ENCODE results near the gene SLC4A1AP.
"Not testable (repeated sequence)": the region's sequence is repeated elsewhere in the genome, so short reads cannot be mapped to it uniquely, and the experiment has no call there.

Gene SLC4A1AP

GRCh38 chr2:27663285-27664153 lies at the start of gene SLC4A1AP, which contains the start of gene SUPT7L:
Gene SLC4A1AP, plus strand, starts transcription at chr2:27663889. Its CDS starts 26 bp downstream, at chr2:27663915.
Gene SUPT7L, minus strand, starts transcription at chr2:27663614. Its CDS starts 1,422 bp downstream, at chr2:27662192.
- peak; percentile 87 for DNase-seq (ENCODE audit: low spot score)

GRCh38 chr2:27613985-27614384 lies 49.7 kb upstream of the SLC4A1AP start:
- no peak for DNase-seq (ENCODE audit: low spot score)

- DNase-seq (ENCODE audit: low spot score) = no peak
These were observed 48.4 kb upstream of the SLC4A1AP start for GRCh38 chr2:27615316-27615715.

- no peak for DNase-seq (ENCODE audit: low spot score)
These were observed 42.2 kb upstream of the SLC4A1AP start for GRCh38 chr2:27621524-27621923.

GRCh38 chr2:27622921-27623384 lies 40.7 kb upstream of the SLC4A1AP start:
- no peak for DNase-seq (ENCODE audit: low spot score)

GRCh38 chr2:27624943-27625342 lies 38.7 kb upstream of the SLC4A1AP start:
- DNase-seq (ENCODE audit: low spot score) = no peak

GRCh38 chr2:27626323-27626722 lies 37.4 kb upstream of the SLC4A1AP start:
- not testable (repeated sequence) for DNase-seq (ENCODE audit: low spot score)

GRCh38 chr2:27626921-27627320 lies 36.8 kb upstream of the SLC4A1AP start:
- not testable (repeated sequence) for DNase-seq (ENCODE audit: low spot score)

GRCh38 chr2:27627963-27628766 lies 35.5 kb upstream of the SLC4A1AP start:
- DNase-seq (ENCODE audit: low spot score) = peak; percentile 9

- DNase-seq (ENCODE audit: low spot score) = peak; percentile 87
These were observed 34.7 kb upstream of the SLC4A1AP start, which contains the start of the genes CCDC121 and GPN1 for GRCh38 chr2:27628767-27629709. Gene CCDC121, minus strand, starts transcription at chr2:27629012. Its CDS starts 1,213 bp downstream, at chr2:27627799. Gene GPN1, plus strand, starts transcription at chr2:27629050. Its CDS starts 9 bp downstream, at chr2:27629059.

- DNase-seq (ENCODE audit: low spot score) = not testable (repeated sequence)
These were observed 33.4 kb upstream of the SLC4A1AP start for GRCh38 chr2:27630257-27630656.

- no peak for DNase-seq (ENCODE audit: low spot score)
These were observed 29.4 kb upstream of the SLC4A1AP start for GRCh38 chr2:27634291-27634690.

GRCh38 chr2:27636766-27637165 lies 26.9 kb upstream of the SLC4A1AP start:
- DNase-seq (ENCODE audit: low spot score) = no peak

- no peak for DNase-seq (ENCODE audit: low spot score)
These were observed 25.6 kb upstream of the SLC4A1AP start for GRCh38 chr2:27638037-27638637.

GRCh38 chr2:27638709-27639108 lies 25.0 kb upstream of the SLC4A1AP start:
- no peak for DNase-seq (ENCODE audit: low spot score)

GRCh38 chr2:27640722-27641245 lies 22.9 kb upstream of the SLC4A1AP start:
- no peak for DNase-seq (ENCODE audit: low spot score)

- DNase-seq (ENCODE audit: low spot score) = no peak
These were observed 18.5 kb upstream of the SLC4A1AP start for GRCh38 chr2:27645197-27645596.

GRCh38 chr2:27647289-27647688 lies 16.4 kb upstream of the SLC4A1AP start:
- no peak for DNase-seq (ENCODE audit: low spot score)

- DNase-seq (ENCODE audit: low spot score) = no peak
These were observed 16.0 kb upstream of the SLC4A1AP start for GRCh38 chr2:27647737-27648136.

- DNase-seq (ENCODE audit: low spot score) = no peak
These were observed 12.6 kb upstream of the SLC4A1AP start for GRCh38 chr2:27651056-27651455.

- no peak for DNase-seq (ENCODE audit: low spot score)
These were observed 11.3 kb upstream of the SLC4A1AP start for GRCh38 chr2:27652341-27652740.

Data from hematopoietic multipotent progenitor cell treated with erythropoietin and hydrocortisone succinate and interleukin-3 and kit ligand, for 15 days (in vitro differentiated cells).